RWPE1 (cell line): ENCODE data around the gene CCDC73.

ENCODE experiments used
- CTCF ChIA-PET: fragments of 350-600 bp; sonication (Branson Sonifier 250); formaldehyde crosslinking; extraction: SDS; loops from one replicate; lab custom pipeline; 2021; lab: Yijun Ruan, JAX
- POLR2A ChIA-PET: fragments of 400-600 bp; formaldehyde crosslinking; extraction: SDS; loops from one replicate; lab custom pipeline; 2020; ENCODE audit warnings: antibody characterized with exemption; ENCODE audit not compliant: low non-redundant PET; lab: Yijun Ruan, JAX
- DNase-seq: peaks from one replicate; pipeline ENCODE4 v3.0.0; 2012; ENCODE audit warnings: low spot score
- H3K27ac ChIP-seq: fragments of 450-650 bp; 2 replicates; pipeline ENCODE4 v1.5.1; 2017
- TF ChIP-seq, protein P1 (sequence below): fragments of 450-650 bp; conservative IDR thresholded peaks from 2 replicates; pipeline ENCODE4 v1.5.1; 2017; ENCODE audit warnings: low read depth, mild to moderate bottlenecking

The CCDC73 gene

DNA sequence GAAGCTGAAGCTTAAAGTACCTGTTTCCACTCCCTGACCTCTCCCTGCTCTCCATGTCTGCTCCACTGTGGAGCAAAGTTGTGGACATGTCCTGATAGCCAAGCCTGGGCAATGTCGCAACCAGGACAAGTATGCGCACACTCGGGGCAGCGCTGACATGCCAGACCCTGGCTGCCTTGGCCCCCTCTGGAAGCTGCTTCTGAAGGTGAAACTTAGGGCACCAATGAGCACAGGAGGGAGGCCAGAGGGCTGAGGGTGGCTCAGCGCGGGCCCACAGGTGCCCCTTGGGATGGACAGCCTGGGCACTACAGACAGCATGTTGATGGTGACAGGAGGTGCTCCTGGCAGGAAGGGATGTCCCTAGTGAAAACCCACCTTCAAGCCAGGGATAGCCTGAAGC lies 90.2 kb downstream of the CCDC73 start:
- TF ChIP-seq, protein P1, sequence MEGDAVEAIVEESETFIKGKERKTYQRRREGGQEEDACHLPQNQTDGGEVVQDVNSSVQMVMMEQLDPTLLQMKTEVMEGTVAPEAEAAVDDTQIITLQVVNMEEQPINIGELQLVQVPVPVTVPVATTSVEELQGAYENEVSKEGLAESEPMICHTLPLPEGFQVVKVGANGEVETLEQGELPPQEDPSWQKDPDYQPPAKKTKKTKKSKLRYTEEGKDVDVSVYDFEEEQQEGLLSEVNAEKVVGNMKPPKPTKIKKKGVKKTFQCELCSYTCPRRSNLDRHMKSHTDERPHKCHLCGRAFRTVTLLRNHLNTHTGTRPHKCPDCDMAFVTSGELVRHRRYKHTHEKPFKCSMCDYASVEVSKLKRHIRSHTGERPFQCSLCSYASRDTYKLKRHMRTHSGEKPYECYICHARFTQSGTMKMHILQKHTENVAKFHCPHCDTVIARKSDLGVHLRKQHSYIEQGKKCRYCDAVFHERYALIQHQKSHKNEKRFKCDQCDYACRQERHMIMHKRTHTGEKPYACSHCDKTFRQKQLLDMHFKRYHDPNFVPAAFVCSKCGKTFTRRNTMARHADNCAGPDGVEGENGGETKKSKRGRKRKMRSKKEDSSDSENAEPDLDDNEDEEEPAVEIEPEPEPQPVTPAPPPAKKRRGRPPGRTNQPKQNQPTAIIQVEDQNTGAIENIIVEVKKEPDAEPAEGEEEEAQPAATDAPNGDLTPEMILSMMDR: no peak
- H3K27ac ChIP-seq: no peak overlapping the region
- no peak for DNase-seq
- POLR2A ChIA-PET: no interaction called here
- CTCF ChIA-PET: no interaction called here

DNA sequence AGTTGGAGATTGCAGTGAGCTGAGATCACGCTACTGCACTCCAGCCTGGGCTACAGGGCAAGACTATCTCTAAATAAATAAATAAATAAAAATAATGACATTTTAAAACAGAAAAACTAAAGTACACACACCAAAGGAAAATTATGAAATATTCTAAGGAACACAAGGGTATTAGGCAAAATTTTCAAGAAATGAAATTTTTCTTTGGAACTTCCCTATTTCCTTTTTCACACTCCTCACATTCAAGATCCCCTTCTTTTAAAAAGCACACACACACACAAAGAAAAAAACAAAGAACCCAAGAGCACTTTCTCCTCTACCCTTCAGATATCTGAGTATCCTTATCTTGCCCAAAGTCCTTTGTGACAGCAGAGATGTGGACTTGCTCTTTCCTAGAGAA lies 92.8 kb downstream of the CCDC73 start:
- TF ChIP-seq, protein P1: no peak
- ChIA-PET CTCF (no interaction called here), POLR2A (no interaction called here)
- DNase-seq: no peak
- H3K27ac ChIP-seq: no peak overlapping the region

DNA sequence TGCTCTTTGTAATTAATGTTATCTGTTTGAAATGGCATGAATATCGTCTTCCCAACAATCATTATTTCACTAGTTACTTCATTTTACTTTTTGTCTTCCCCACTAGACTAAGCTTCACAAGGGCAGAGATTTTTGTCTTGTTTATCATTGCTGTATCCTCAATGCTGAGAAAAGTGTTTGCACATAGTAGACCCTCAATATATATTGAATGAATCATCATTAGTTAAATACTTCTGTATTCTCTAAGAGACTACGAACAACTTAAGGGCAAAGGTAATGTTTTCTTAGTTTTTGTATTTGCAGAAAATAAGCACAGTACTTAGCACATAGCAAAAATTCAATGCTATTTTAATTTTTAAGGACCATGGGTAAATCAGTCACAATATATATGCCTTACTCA lies 95.9 kb downstream of the CCDC73 start:
- no peak for DNase-seq
- no peak overlapping the region for H3K27ac ChIP-seq
- ChIA-PET POLR2A (no interaction called here), CTCF (no interaction called here)
- TF ChIP-seq, protein P1: no peak

DNA sequence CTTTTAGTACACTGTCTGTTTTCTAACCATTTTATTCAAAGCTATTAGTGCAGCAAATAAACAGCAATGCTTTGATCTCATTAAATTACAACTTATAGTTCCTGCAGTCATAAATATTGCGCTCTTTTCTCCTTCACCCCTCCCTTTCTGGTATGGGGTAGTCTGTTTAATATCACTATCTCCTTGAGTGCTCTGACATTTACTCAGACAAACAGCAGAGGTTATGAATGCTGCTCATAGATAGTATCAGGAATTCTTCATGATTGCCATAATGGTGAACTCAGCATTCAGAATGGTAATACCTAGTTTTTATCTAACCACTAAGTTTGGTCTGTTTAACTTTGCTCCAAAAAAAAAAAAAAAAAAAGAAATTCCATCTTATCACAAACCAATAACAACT lies 123.4 kb downstream of the CCDC73 start:
- H3K27ac ChIP-seq: no peak overlapping the region
- no peak for DNase-seq
- TF ChIP-seq, protein P1: no peak
- ChIA-PET POLR2A (no interaction called here), CTCF (no interaction called here)

DNA sequence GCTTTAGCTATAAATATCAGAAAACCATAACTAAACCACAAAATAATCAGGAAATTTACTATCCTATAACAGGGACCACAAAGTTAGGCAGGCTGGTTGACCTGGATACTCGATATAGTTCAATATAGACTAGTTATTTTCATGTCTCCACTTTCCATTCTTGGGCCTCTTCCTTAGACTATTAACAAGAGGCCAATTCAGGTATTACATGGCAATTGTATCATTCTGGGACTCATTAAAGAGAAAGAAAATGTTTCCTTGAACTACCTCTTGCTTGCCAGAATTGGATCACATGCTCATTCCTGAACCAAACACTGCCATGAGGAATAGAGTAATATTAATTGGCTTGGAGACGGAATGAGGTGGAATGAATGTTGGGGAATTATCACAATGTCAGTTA lies 134.8 kb downstream of the CCDC73 start:
- ChIA-PET CTCF (interaction anchor here (1.0 kb wide), 1 partner anchor 430 kb away, joined by 3 read pairs; no protein-coding TSS in a partner anchor), POLR2A (no interaction called here)
- TF ChIP-seq, protein P1: no peak
- H3K27ac ChIP-seq: no peak overlapping the region
- DNase-seq: peak; percentile 4

DNA sequence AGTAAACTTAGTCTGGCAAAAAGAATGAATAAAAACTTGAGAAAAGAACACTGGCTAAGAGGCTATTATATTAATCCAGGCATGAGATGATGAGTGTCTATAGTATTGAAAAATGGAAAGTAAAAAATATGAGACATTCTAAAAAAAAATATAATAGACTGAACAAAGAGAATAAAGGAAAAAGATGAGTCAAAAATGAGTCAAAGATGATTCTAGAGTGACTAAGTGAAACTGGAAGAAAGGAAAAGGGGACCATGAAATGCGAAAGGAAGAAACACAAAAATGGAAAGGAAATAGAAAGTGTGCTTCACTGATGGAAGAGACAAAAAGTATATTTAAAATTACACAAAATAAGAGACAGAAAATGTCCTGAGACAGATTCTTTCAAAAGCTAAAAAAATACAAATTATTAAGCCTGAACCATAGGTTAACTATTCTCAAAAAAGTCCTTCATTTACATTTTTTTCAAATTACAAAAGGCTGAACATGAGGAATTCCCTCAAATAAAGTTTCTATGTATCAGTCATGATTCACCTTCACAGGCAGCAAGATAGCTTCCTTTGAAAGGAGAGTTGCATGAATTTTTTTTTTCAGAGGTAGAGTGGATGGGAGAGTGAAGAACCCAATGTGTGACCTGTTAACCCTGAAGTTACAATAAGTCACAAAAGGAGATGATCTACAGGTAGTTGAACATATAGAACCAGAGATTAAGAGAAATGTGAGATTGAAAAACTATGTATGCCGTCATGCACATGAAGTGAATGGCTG lies 135.6 kb downstream of the CCDC73 start:
- POLR2A ChIA-PET: no interaction called here

More for the DNA sequence above, 135.6 kb downstream of the CCDC73 start:
- CTCF ChIA-PET: interaction anchor here (0.6 to 1.0 kb wide), 3 partner anchors 18 to 429 kb away, joined by 3 to 5 read pairs (median 3); no protein-coding TSS in a partner anchor
- H3K27ac ChIP-seq: no peak overlapping the region
- DNase-seq: peak; percentile 61
- TF ChIP-seq, protein P1: no peak
